Measurements from ENCODE around the gene ENTPD3. TPM values are rescaled to one million over a fixed set of nuclear protein-coding genes. Genes with fewer than 3 reads are reported as not detected.

The ENTPD3 gene
- polyA plus RNA-seq, 1 donor = 4.3 TPM

GRCh38 chr3:40369716-40370115 lies 17.3 kb upstream of the ENTPD3 start:
- Histone ChIP-seq H3K4me3 (ENCODE audit: low read length) (no peak overlapping the region), H3K36me3 (ENCODE audit: control insufficient read depth, insufficient read depth, low read length) (no peaks in the 10 kb centered on the region), H3K27me3 (ENCODE audit: control insufficient read depth, insufficient read depth, low read length) (no peaks in the 10 kb centered on the region), H3K4me1 (ENCODE audit: control insufficient read depth, insufficient read depth, low read length) (no peaks in the 10 kb centered on the region), H3K9me3 (ENCODE audit: control insufficient read depth, low read depth, low read length) (no peaks in the 10 kb centered on the region), H3K27ac (ENCODE audit: low read length) (no peak overlapping the region)
- no CpG with 5 or more reads among the region's 1 CpG for WGBS (ENCODE audit: insufficient coverage, low lambda C conversion rate)
- DNase-seq = no peak

GRCh38 chr3:40377822-40378221 lies 9.2 kb upstream of the ENTPD3 start:
- H3K36me3 ChIP-seq (ENCODE audit: control insufficient read depth, insufficient read depth, low read length) = no peaks in the 10 kb centered on the region
- H3K27me3 ChIP-seq (ENCODE audit: control insufficient read depth, insufficient read depth, low read length) = no peaks in the 10 kb centered on the region
- WGBS (ENCODE audit: insufficient coverage, low lambda C conversion rate) = no CpG with 5 or more reads among the region's 1 CpG
- H3K27ac ChIP-seq (ENCODE audit: low read length) = no peak overlapping the region
- H3K4me1 ChIP-seq (ENCODE audit: control insufficient read depth, insufficient read depth, low read length) = no peaks in the 10 kb centered on the region
- H3K4me3 ChIP-seq (ENCODE audit: low read length) = no peak overlapping the region
- no peak for DNase-seq
- no peaks in the 10 kb centered on the region for H3K9me3 ChIP-seq (ENCODE audit: control insufficient read depth, low read depth, low read length)

- no peak for DNase-seq
- H3K4me1 ChIP-seq (ENCODE audit: control insufficient read depth, insufficient read depth, low read length) = no peaks in the 10 kb centered on the region
- H3K9me3 ChIP-seq (ENCODE audit: control insufficient read depth, low read depth, low read length) = no peaks in the 10 kb centered on the region
- no peaks in the 10 kb centered on the region for H3K36me3 ChIP-seq (ENCODE audit: control insufficient read depth, insufficient read depth, low read length)
- H3K27ac ChIP-seq (ENCODE audit: low read length) = no peak overlapping the region
- no peak overlapping the region for H3K4me3 ChIP-seq (ENCODE audit: low read length)
- WGBS (ENCODE audit: insufficient coverage, low lambda C conversion rate) = 80% methylated on average over 1 of the region's 4 CpGs
- no peaks in the 10 kb centered on the region for H3K27me3 ChIP-seq (ENCODE audit: control insufficient read depth, insufficient read depth, low read length)
Measured at GRCh38 chr3:40379674-40380306, 7.2 kb upstream of the ENTPD3 start.

GRCh38 chr3:40381904-40382616 lies 4.9 kb upstream of the ENTPD3 start:
- Histone ChIP-seq H3K4me1 (ENCODE audit: control insufficient read depth, insufficient read depth, low read length) (peaks cover 3% of the 10 kb centered on the region), H3K27me3 (ENCODE audit: control insufficient read depth, insufficient read depth, low read length) (peaks cover 10% of the 10 kb centered on the region), H3K9me3 (ENCODE audit: control insufficient read depth, low read depth, low read length) (no peaks in the 10 kb centered on the region), H3K36me3 (ENCODE audit: control insufficient read depth, insufficient read depth, low read length) (no peaks in the 10 kb centered on the region), H3K27ac (ENCODE audit: low read length) (no peak overlapping the region), H3K4me3 (ENCODE audit: low read length) (no peak overlapping the region)
- WGBS (ENCODE audit: insufficient coverage, low lambda C conversion rate) = no CpG with 5 or more reads among the region's 8 CpGs
- no peak for DNase-seq

- WGBS (ENCODE audit: insufficient coverage, low lambda C conversion rate) = no CpG with 5 or more reads among the region's 2 CpGs
- Histone ChIP-seq H3K9me3 (ENCODE audit: control insufficient read depth, low read depth, low read length) (no peaks in the 10 kb centered on the region), H3K27ac (ENCODE audit: low read length) (no peak overlapping the region), H3K27me3 (ENCODE audit: control insufficient read depth, insufficient read depth, low read length) (peaks cover 16% of the 10 kb centered on the region), H3K4me3 (ENCODE audit: low read length) (no peak overlapping the region), H3K36me3 (ENCODE audit: control insufficient read depth, insufficient read depth, low read length) (no peaks in the 10 kb centered on the region), H3K4me1 (ENCODE audit: control insufficient read depth, insufficient read depth, low read length) (peaks cover 6% of the 10 kb centered on the region)
- no peak for DNase-seq
Measured at GRCh38 chr3:40382617-40382979, 4.4 kb upstream of the ENTPD3 start.

- DNase-seq = no peak
- WGBS (ENCODE audit: insufficient coverage, low lambda C conversion rate) = 83% methylated on average over 1 of the region's 3 CpGs
- no peaks in the 10 kb centered on the region for H3K9me3 ChIP-seq (ENCODE audit: control insufficient read depth, low read depth, low read length)
- no peak overlapping the region for H3K4me3 ChIP-seq (ENCODE audit: low read length)
- H3K36me3 ChIP-seq (ENCODE audit: control insufficient read depth, insufficient read depth, low read length) = no peaks in the 10 kb centered on the region
- H3K27ac ChIP-seq (ENCODE audit: low read length) = no peak overlapping the region
- peaks cover 6% of the 10 kb centered on the region for H3K4me1 ChIP-seq (ENCODE audit: control insufficient read depth, insufficient read depth, low read length)
- peaks cover 27% of the 10 kb centered on the region for H3K27me3 ChIP-seq (ENCODE audit: control insufficient read depth, insufficient read depth, low read length)
Measured at GRCh38 chr3:40386213-40386612, 771 bp upstream of the ENTPD3 start.

GRCh38 chr3:40387895-40388254 lies 891 bp downstream of the ENTPD3 start:
- Histone ChIP-seq H3K4me1 (ENCODE audit: control insufficient read depth, insufficient read depth, low read length) (peaks cover 6% of the 10 kb centered on the region), H3K27ac (ENCODE audit: low read length) (no peak overlapping the region), H3K4me3 (ENCODE audit: low read length) (no peak overlapping the region), H3K36me3 (ENCODE audit: control insufficient read depth, insufficient read depth, low read length) (no peaks in the 10 kb centered on the region), H3K9me3 (ENCODE audit: control insufficient read depth, low read depth, low read length) (no peaks in the 10 kb centered on the region), H3K27me3 (ENCODE audit: control insufficient read depth, insufficient read depth, low read length) (peaks cover 27% of the 10 kb centered on the region)
- DNase-seq = no peak
- no CpG with 5 or more reads among the region's 10 CpGs for WGBS (ENCODE audit: insufficient coverage, low lambda C conversion rate)

GRCh38 chr3:40396406-40396805 lies 9.4 kb downstream of the ENTPD3 start:
- Histone ChIP-seq H3K27ac (ENCODE audit: low read length) (no peak overlapping the region), H3K4me1 (ENCODE audit: control insufficient read depth, insufficient read depth, low read length) (peaks cover 4% of the 10 kb centered on the region)
- 86% methylated on average over 1 of the region's 5 CpGs for WGBS (ENCODE audit: insufficient coverage, low lambda C conversion rate)

GRCh38 chr3:40397129-40397528 lies 10.1 kb downstream of the ENTPD3 start:
- no peak overlapping the region for H3K27ac ChIP-seq (ENCODE audit: low read length)
- H3K4me3 ChIP-seq (ENCODE audit: low read length) = no peak overlapping the region
- no peaks in the 10 kb centered on the region for H3K36me3 ChIP-seq (ENCODE audit: control insufficient read depth, insufficient read depth, low read length)
- DNase-seq = no peak
- 100% methylated on average over 3 of the region's 4 CpGs for WGBS (ENCODE audit: insufficient coverage, low lambda C conversion rate)
- H3K27me3 ChIP-seq (ENCODE audit: control insufficient read depth, insufficient read depth, low read length) = no peaks in the 10 kb centered on the region
- no peaks in the 10 kb centered on the region for H3K9me3 ChIP-seq (ENCODE audit: control insufficient read depth, low read depth, low read length)
- peaks cover 4% of the 10 kb centered on the region for H3K4me1 ChIP-seq (ENCODE audit: control insufficient read depth, insufficient read depth, low read length)

More at GRCh38 chr3:40396406-40396805, 9.4 kb downstream of the ENTPD3 start:
- no peak for DNase-seq
- H3K36me3 ChIP-seq (ENCODE audit: control insufficient read depth, insufficient read depth, low read length) = no peaks in the 10 kb centered on the region
- no peaks in the 10 kb centered on the region for H3K27me3 ChIP-seq (ENCODE audit: control insufficient read depth, insufficient read depth, low read length)
- no peak overlapping the region for H3K4me3 ChIP-seq (ENCODE audit: low read length)
- no peaks in the 10 kb centered on the region for H3K9me3 ChIP-seq (ENCODE audit: control insufficient read depth, low read depth, low read length)

- peaks cover 4% of the 10 kb centered on the region for H3K4me1 ChIP-seq (ENCODE audit: control insufficient read depth, insufficient read depth, low read length)
- no CpG with 5 or more reads among the region's 4 CpGs for WGBS (ENCODE audit: insufficient coverage, low lambda C conversion rate)
- H3K27ac ChIP-seq (ENCODE audit: low read length) = peak overlapping the region; percentile 52
- H3K27me3 ChIP-seq (ENCODE audit: control insufficient read depth, insufficient read depth, low read length) = no peaks in the 10 kb centered on the region
- H3K4me3 ChIP-seq (ENCODE audit: low read length) = no peak overlapping the region
- peak in 1 of 2 donors; percentile 3 for DNase-seq
- H3K9me3 ChIP-seq (ENCODE audit: control insufficient read depth, low read depth, low read length) = no peaks in the 10 kb centered on the region
- no peaks in the 10 kb centered on the region for H3K36me3 ChIP-seq (ENCODE audit: control insufficient read depth, insufficient read depth, low read length)
Measured at GRCh38 chr3:40397912-40398311, 10.9 kb downstream of the ENTPD3 start.

- Histone ChIP-seq H3K4me1 (ENCODE audit: control insufficient read depth, insufficient read depth, low read length) (peaks cover 4% of the 10 kb centered on the region), H3K4me3 (ENCODE audit: low read length) (no peak overlapping the region), H3K36me3 (ENCODE audit: control insufficient read depth, insufficient read depth, low read length) (no peaks in the 10 kb centered on the region), H3K27ac (ENCODE audit: low read length) (peak overlapping the region; percentile 52), H3K9me3 (ENCODE audit: control insufficient read depth, low read depth, low read length) (no peaks in the 10 kb centered on the region), H3K27me3 (ENCODE audit: control insufficient read depth, insufficient read depth, low read length) (no peaks in the 10 kb centered on the region)
- peak; percentile 32 to 76 for DNase-seq
- WGBS (ENCODE audit: insufficient coverage, low lambda C conversion rate) = no CpG with 5 or more reads among the region's 3 CpGs
Measured at GRCh38 chr3:40398346-40398745, 11.4 kb downstream of the ENTPD3 start.
